ENCODE results near the gene PTS. TPM values are rescaled to one million over a fixed set of nuclear protein-coding genes. Genes with fewer than 3 reads are reported as not detected.

The PTS gene
- total RNA-seq, 1 donor from 2014 or later = 33.0 TPM

DNA sequence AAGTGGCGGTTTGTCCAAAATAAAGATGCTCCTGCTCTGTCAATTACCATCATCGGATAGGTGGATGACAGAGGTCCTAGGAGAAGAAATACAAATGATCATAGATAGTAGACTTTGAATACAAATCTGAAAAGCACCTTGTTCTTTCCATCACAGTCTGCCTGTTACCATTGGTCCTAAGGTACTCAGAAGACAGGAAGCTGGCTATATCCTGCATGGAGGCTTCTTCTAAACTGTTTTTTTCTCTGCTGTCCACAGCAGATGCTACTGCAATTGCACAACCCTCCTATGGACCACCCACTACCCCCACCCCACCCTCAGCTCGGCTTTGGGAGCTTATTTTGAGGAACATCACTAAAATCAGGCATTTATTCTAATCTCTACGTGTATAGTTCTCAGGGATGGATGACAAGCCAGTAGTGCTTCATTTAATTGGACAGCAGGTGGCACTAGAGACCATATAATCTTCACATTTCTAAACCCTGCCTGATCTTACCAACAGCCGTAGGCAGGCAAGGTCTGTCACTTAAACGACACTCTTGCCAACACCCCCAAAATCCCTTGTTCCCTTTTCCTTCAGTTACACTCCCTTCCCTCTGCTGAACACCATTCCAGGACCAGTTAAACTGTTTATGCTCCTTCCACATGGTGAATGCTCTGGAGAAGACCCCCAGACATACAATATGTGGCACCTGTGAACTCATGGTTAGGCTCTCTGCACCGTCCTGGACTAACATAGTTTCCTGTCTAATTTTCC is 6.6 kb upstream of the PTS start:
- DNase-seq (ENCODE audit: low spot score) = no peak
- intact Hi-C loops (cut with DNase I) = loop anchor here (1.0 kb wide), 1 partner anchor 61 kb away; no protein-coding TSS in a partner anchor

DNA sequence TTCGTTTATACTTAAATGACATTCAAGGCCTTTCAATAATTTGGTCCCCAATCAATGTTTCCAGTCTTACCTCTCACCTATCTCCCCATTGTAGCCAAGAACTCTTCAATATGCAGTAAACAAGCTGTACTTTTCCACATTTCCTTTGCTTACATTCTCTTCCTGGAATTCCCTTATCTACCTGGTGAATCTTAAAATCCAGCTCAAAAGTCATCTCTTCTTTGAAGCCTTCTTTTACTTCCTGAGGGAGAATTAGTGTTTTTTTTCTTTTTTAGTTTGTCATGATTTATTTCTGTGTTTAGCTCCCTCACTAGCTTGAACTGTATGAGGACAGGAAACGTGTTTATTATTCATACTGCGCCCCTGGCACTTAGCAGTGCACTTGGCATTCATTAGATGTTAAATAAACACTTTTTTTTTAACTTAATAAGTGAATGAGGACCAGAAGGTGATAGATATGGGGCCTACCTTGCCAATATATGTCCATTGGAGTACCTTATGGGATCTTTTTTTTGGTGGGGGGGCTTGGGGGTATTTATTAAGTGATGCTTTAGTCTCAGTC is 4.9 kb upstream of the PTS start:
- intact Hi-C loops (cut with DNase I) = no loop called here
- no peak for DNase-seq (ENCODE audit: low spot score)

GRCh38 chr11:112222303-112222702 is 3.9 kb upstream of the PTS start:
- DNase-seq (ENCODE audit: low spot score) = no peak
- intact Hi-C loops (cut with DNase I) = no loop called here

- intact Hi-C loops (cut with DNase I) = no loop called here
- no peak for DNase-seq (ENCODE audit: low spot score)
Measured at GRCh38 chr11:112223121-112223520, 3.1 kb upstream of the PTS start.

- no peak for DNase-seq (ENCODE audit: low spot score)
- intact Hi-C loops (cut with DNase I) = no loop called here
Measured at GRCh38 chr11:112223754-112224532, 2.3 kb upstream of the PTS start.

DNA sequence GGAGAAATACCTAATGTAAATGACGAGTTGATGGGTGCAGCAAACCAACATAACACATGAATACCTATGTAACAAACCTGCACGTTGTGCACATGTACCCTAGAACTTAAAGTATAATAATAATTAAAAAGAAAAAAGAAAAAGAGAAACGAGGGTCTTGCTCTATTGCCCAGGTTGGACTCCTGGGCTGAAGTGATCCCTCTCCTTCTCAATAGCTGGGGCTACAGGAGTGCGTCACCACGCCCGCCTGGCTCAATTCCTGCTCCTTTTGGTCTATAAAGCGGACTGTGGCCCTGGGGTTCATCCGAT is 521 bp upstream of the PTS start:
- DNase-seq (ENCODE audit: low spot score) = no peak
- intact Hi-C loops (cut with DNase I) = no loop called here

DNA sequence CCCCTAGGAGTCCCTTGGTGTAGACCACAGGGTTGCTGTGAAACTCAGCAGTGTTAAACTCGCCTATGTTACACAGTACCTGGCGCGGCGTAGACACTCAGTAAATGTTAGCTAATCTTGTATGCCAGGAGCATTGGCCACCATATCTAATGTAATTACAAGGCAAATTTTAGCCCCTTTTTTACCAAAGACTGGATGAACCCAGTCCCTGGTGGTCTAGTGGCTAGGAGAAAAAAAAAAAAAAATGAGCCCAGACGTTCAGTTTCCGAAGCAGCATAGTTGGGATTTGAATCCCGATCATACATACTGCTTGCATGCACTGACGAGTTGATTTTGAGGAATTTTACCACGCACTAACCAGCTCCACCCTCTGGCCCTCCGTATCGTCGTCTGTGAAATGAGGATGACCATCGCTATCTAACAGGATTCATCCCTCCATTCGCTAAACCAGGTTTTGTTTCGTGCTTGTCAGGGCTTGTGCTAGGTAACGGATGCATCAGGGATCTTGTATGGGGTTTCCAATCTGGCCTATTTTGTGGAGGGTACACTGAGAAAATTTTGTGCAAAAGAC is 688 bp downstream of the PTS start:
- intact Hi-C loops (cut with DNase I) = no loop called here
- DNase-seq (ENCODE audit: low spot score) = no peak

DNA sequence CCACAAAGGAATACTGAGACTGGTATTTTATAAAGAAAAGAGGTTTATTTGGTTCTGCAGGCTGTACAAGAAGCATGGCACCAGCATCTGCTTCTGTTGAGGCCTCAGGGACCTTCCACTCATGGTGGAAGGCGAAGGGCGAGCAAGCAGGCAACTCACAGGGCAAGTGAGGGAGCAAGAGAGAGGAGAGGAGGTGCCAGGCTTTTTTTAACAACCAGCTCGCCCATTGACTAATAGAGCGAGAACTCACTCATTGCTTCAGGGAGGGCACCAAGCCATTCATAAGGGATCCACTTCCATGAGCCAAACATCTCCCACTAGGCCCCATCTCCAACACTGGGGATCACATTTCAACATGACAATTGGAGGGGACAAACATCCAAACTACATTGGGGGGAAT is 1.2 kb downstream of the PTS start:
- no peak for DNase-seq (ENCODE audit: low spot score)
- intact Hi-C loops (cut with DNase I) = no loop called here

DNA sequence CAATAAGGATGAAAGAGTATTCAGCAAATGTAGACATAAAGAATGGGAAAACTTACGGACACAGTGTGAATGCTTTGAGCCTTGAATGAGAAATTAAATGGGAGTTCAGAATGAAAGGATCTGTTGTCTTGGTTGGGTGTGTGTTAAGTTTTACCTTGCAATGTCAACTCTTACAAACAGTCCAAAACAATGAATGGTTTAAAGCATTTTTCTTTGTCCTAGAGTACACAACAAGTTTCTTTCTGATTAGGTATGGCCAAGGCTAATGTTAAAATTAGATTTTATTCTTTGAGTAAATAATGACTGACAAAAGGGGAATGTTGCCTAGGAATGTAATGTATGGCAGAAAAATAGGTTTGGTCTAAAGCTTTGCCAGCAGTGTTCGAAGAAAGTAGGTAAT is 2.5 kb downstream of the PTS start:
- intact Hi-C loops (cut with DNase I) = no loop called here
- no peak for DNase-seq (ENCODE audit: low spot score)

GRCh38 chr11:112229159-112229558 is 2.9 kb downstream of the PTS start:
- no peak for DNase-seq (ENCODE audit: low spot score)
- intact Hi-C loops (cut with DNase I) = no loop called here

- no peak for DNase-seq (ENCODE audit: low spot score)
- intact Hi-C loops (cut with DNase I) = no loop called here
Measured at GRCh38 chr11:112229746-112230433, 3.7 kb downstream of the PTS start.

GRCh38 chr11:112231952-112232351 is 5.7 kb downstream of the PTS start:
- intact Hi-C loops (cut with DNase I) = no loop called here
- DNase-seq (ENCODE audit: low spot score) = no peak

DNA sequence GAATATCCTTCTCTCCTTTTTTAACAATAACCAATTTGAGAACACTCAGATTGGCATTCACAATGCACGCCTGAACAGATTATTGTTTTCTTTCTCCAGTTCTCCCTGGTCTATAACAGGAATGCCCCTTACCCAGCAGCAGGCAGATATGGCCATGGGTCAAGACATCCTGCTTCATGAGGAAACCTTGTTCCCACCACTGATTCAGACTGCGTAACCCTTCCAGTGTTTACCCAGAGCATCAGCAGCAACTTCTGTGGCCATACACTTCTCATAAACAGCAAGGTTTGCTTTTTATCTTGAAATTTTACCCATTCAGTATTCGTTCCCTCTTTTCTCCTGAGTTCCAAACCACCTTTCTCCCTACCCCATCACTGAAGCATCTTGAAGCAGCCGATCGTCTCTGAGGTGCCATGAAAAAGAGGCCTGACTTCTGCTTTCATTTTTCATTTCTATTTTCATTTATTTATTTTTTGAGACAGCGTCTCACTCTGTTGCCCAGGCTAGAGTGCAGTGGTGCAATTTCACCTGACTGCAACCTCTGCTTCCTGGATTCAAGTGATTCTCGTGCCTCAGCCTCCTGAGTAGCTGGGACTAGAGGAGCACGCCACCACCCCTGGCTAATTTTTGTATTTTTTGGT is 9.6 kb downstream of the PTS start:
- intact Hi-C loops (cut with DNase I) = no loop called here
- DNase-seq (ENCODE audit: low spot score) = no peak

DNA sequence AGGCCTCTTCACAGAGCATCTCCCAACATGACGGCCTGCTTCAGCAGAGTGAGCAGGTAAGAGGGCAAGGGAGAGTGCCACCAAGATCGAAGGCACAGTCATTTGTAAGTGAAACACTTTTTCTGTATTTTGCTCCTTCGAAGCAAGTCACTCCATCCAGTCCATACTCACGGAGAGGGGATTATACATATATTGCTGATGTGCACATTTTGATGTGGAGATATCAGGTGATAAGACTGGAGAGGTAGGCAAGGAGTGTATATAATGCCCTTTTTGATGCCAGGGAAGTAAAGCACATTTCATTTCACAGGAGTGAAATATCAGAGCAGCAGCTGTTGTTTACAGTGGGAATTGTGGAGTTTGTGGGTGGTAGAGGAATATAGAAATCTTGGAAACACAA is 11.2 kb downstream of the PTS start:
- intact Hi-C loops (cut with DNase I) = no loop called here
- no peak for DNase-seq (ENCODE audit: low spot score)

DNA sequence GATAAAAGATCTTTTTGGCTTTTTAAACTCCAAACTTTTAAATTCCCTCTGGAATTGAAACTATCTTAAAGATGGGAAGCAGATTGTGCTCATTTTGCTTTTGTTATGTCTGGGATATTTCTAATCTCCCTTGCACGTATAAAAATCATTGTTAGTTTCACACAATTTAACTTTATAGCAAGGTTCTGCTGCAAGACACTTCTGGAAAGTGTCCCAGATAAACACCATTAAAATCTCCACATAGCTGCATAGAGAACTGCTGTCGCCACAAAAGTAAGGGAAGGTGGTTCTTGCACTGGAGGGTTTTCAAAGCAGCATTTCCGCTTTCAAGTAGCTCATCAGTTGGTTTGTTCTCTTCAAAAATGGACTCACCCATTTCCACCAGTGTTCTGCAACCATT is 11.8 kb downstream of the PTS start:
- no peak for DNase-seq (ENCODE audit: low spot score)
- intact Hi-C loops (cut with DNase I) = no loop called here

DNA sequence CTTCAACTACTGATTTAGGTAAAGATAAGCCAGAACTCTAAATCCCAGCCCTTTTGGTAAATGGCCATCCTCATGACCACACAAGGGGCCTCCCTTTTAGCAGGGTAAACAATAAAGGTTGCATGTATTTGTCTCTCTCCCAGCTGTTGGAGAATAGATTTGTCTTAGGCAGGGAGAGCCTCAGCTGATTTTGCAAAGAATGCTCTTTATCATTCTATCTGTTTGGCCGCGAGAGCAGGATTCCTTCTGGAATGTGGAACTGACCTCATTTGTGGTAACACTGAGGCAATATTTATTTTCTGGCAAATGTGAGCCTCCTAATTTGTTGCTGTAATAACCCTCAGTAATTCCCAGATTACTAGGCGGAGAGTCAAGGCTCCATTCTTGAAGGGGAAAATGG is 15.3 kb downstream of the PTS start:
- DNase-seq (ENCODE audit: low spot score) = no peak
- intact Hi-C loops (cut with DNase I) = no loop called here

- intact Hi-C loops (cut with DNase I) = no loop called here
- DNase-seq (ENCODE audit: low spot score) = no peak
Measured at GRCh38 chr11:112247201-112247600, 21.0 kb downstream of the PTS start.

DNA sequence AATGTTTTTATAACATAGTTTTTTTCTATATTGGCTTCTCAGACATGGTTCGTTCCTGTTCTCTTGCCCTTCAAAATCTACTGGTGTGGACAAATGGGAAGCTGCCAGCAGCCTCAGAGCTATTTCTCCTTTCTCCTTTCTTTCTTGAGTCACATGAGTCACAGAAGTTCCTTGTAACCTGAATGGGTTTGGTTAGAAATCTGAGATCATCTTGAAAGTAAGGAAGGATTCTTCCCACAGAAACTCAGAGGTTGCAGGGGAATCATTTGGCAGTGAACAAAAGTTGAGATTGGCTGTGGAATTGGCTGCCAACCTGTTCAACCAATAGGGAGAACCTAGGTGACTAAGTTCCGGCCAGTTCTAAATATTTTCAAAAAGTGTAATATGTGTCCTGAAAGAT is 22.0 kb downstream of the PTS start:
- intact Hi-C loops (cut with DNase I) = no loop called here
- no peak for DNase-seq (ENCODE audit: low spot score)

GRCh38 chr11:112249871-112250610 is 23.8 kb downstream of the PTS start:
- DNase-seq (ENCODE audit: low spot score) = no peak
- intact Hi-C loops (cut with DNase I) = no loop called here

Measured in cardiac septum (tissue), 1 donor.